ENCODE results near the gene GCLC. TPM values are rescaled to one million over a fixed set of nuclear protein-coding genes. Genes with fewer than 3 reads are reported as not detected.
"Not testable (repeated sequence)": the region's sequence is repeated elsewhere in the genome, so short reads cannot be mapped to it uniquely, and the experiment has no call there.

The GCLC gene
- total RNA-seq, 1 experiment from 2014 or later = 4.4 TPM

DNA sequence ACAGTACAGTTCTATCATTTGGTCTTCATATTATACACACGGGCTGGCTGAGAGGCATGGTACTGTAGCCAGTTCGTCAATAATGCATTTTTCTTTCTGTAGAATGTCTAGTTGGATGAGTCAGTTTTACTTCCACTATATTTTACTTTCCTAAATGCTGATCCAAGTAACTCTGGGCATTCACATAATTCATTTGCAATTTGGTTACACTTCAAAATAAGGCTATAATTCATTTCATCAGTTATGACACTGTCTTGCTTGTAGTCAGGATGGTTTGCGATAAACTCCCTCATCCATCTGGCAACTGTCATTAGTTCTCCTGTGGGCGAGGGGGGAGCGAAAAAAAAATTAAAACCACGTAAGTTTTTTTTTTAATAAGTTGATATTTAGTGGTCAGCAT, 46.3 kb downstream of the GCLC start:
- no peaks in the 10 kb centered on the region for H3K27me3 ChIP-seq
- H3K27ac ChIP-seq = no peak overlapping the region
- H3K36me3 ChIP-seq = no peaks in the 10 kb centered on the region
- no peak for DNase-seq
- H3K9me3 ChIP-seq (replicated peaks) = no peaks in the 10 kb centered on the region
- H3K4me3 ChIP-seq = no peak overlapping the region
- H3K4me1 ChIP-seq = no peaks in the 10 kb centered on the region

DNA sequence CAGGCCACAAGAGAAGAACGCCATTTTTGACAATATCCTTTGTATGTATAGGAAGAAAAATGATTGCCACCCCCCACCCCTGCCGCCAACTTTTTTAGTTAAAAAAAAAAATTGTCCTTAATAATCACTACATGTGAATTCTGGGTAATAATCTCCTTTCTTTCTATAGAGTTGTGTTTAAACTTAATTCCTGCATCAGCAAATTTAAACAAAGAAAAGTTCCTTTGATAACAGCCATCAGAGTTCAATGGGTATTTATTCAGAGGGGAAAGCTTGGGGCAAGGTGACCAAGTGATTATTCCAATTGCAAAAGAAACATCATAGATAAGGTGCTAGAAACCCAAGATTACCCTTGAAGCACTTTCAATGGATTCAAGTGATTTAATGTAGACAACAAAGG, 47.0 kb downstream of the GCLC start:
- Histone ChIP-seq H3K9me3 (replicated peaks) (no peaks in the 10 kb centered on the region), H3K36me3 (no peaks in the 10 kb centered on the region), H3K27ac (no peak overlapping the region), H3K4me1 (no peaks in the 10 kb centered on the region), H3K4me3 (no peak overlapping the region), H3K27me3 (no peaks in the 10 kb centered on the region)
- DNase-seq = no peak

- no peak overlapping the region for H3K27ac ChIP-seq
Observed at GRCh38 chr6:53496797-53497375, 48.0 kb downstream of the GCLC start.

DNA sequence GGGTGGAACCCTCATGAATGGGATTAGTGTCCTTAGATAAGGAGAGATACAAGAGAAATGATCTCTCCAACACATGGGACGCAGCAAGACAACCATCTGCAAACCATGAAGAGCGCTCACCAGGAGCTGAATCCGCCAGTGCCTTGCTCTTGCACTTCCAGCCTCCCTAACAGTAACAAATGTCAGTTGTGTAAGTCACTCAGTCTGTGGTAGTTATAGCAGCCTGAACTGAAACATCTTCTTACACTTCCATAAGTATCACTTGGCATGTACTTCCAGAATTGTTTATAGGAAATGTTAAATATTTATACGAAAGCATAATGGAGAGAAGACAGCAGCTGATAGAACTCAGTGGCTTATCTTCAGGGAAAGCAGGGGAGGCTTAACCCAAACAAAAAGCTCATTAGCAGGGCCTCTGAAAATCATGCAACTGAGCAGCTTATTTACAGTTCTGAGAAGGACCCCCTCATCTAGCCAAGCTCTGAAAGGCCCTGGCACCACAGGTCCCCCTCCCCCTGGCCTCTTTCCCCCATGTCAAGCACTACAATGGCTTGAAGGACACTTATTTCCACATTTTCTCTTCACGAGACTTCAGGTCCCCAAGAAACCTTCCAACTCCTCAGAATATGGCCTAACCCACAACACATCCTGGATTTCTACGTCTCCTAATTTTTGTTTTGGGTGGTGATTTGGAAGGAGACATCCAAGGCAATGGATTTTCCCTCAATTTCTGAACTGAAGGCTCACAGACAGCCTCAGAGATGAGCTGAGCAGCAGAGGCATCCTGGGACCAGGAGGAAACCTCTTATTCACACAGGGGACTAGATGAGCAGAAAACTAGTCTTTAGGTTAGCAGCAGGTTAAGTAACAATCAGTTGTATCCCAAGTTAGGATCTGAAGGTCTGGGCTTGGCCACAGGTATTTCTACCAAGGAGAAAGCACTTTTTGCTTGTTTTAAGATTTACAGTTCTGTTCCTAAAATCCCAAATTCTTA, 49.1 kb downstream of the GCLC start:
- Histone ChIP-seq H3K27me3 (no peaks in the 10 kb centered on the region), H3K4me1 (no peaks in the 10 kb centered on the region), H3K4me3 (no peak overlapping the region), H3K9me3 (replicated peaks) (no peaks in the 10 kb centered on the region), H3K36me3 (no peaks in the 10 kb centered on the region), H3K27ac (no peak overlapping the region)
- no peak for DNase-seq

More at GRCh38 chr6:53496797-53497375, 48.0 kb downstream of the GCLC start:
- no peaks in the 10 kb centered on the region for H3K9me3 ChIP-seq (replicated peaks)
- H3K4me3 ChIP-seq = no peak overlapping the region
- no peak for DNase-seq
- H3K36me3 ChIP-seq = no peaks in the 10 kb centered on the region
- no peaks in the 10 kb centered on the region for H3K27me3 ChIP-seq
- no peaks in the 10 kb centered on the region for H3K4me1 ChIP-seq

GRCh38 chr6:53494076-53494475, 50.8 kb downstream of the GCLC start:
- Histone ChIP-seq H3K4me3 (no peak overlapping the region), H3K36me3 (no peaks in the 10 kb centered on the region), H3K27me3 (no peaks in the 10 kb centered on the region), H3K27ac (no peak overlapping the region), H3K9me3 (replicated peaks) (no peaks in the 10 kb centered on the region), H3K4me1 (no peaks in the 10 kb centered on the region)
- DNase-seq = no peak

GRCh38 chr6:53493635-53494025, 51.3 kb downstream of the GCLC start:
- Histone ChIP-seq H3K4me3 (no peak overlapping the region), H3K27ac (no peak overlapping the region)
- DNase-seq = no peak

GRCh38 chr6:53492860-53493634, 51.9 kb downstream of the GCLC start:
- H3K27ac ChIP-seq = no peak overlapping the region

More at GRCh38 chr6:53493635-53494025, 51.3 kb downstream of the GCLC start:
- Histone ChIP-seq H3K36me3 (no peaks in the 10 kb centered on the region), H3K9me3 (replicated peaks) (no peaks in the 10 kb centered on the region), H3K27me3 (no peaks in the 10 kb centered on the region), H3K4me1 (no peaks in the 10 kb centered on the region)

GRCh38 chr6:53487080-53487479, 57.8 kb downstream of the GCLC start:
- DNase-seq = no peak
- no peaks in the 10 kb centered on the region for H3K27me3 ChIP-seq
- no peaks in the 10 kb centered on the region for H3K36me3 ChIP-seq
- no peak overlapping the region for H3K27ac ChIP-seq
- no peaks in the 10 kb centered on the region for H3K4me1 ChIP-seq
- no peaks in the 10 kb centered on the region for H3K9me3 ChIP-seq (replicated peaks)
- no peak overlapping the region for H3K4me3 ChIP-seq

More at GRCh38 chr6:53492860-53493634, 51.9 kb downstream of the GCLC start:
- H3K9me3 ChIP-seq (replicated peaks) = no peaks in the 10 kb centered on the region
- H3K27me3 ChIP-seq = no peaks in the 10 kb centered on the region
- H3K4me3 ChIP-seq = no peak overlapping the region
- DNase-seq = peak in 1 of 2 experiments; percentile 57
- H3K36me3 ChIP-seq = no peaks in the 10 kb centered on the region
- no peaks in the 10 kb centered on the region for H3K4me1 ChIP-seq

GRCh38 chr6:53486679-53487078, 58.2 kb downstream of the GCLC start:
- no peak for DNase-seq
- Histone ChIP-seq H3K9me3 (replicated peaks) (no peaks in the 10 kb centered on the region), H3K36me3 (no peaks in the 10 kb centered on the region), H3K4me1 (no peaks in the 10 kb centered on the region), H3K4me3 (no peak overlapping the region), H3K27ac (no peak overlapping the region), H3K27me3 (no peaks in the 10 kb centered on the region)

- Histone ChIP-seq H3K4me3 (0 out of 2 replicates have a peak overlapping the region, but pooled peaks have one; percentile 15), H3K27me3 (no peaks in the 10 kb centered on the region), H3K36me3 (no peaks in the 10 kb centered on the region), H3K9me3 (replicated peaks) (no peaks in the 10 kb centered on the region), H3K4me1 (no peaks in the 10 kb centered on the region), H3K27ac (no peak overlapping the region)
- peak; percentile 43 to 69 for DNase-seq
Observed at GRCh38 chr6:53484476-53485280, 60.2 kb downstream of the GCLC start.

- Histone ChIP-seq H3K27me3 (no peaks in the 10 kb centered on the region), H3K4me3 (0 out of 2 replicates have a peak overlapping the region, but pooled peaks have one; percentile 15), H3K9me3 (replicated peaks) (no peaks in the 10 kb centered on the region), H3K36me3 (no peaks in the 10 kb centered on the region), H3K27ac (no peak overlapping the region), H3K4me1 (no peaks in the 10 kb centered on the region)
- peak; percentile 29 to 54 for DNase-seq
Observed at GRCh38 chr6:53483423-53484353, 61.2 kb downstream of the GCLC start.

DNA sequence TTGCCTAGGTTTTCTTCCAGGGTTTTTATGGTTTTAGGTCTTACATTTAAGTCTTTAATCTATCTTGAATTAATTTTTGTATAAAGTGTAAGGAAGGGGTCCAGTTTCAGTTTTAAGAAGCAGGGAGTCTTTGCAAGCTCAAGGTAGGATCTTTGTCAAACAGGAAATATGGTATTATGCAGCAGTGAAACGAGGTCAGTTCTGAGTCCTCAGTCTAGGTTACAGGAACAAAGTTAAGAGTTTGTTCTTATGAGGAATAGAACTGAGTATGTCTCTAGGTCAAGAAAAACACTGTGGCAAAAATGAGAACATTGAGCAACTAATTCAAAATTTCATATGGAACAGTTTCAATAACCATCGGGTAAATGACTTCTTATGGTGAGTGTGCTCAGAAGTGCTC, 63.6 kb downstream of the GCLC start:
- H3K4me1 ChIP-seq = no peaks in the 10 kb centered on the region
- no peaks in the 10 kb centered on the region for H3K9me3 ChIP-seq (replicated peaks)
- H3K36me3 ChIP-seq = no peaks in the 10 kb centered on the region
- no peak for DNase-seq
- no peak overlapping the region for H3K4me3 ChIP-seq
- no peak overlapping the region for H3K27ac ChIP-seq
- no peaks in the 10 kb centered on the region for H3K27me3 ChIP-seq

GRCh38 chr6:53480774-53481173, 64.1 kb downstream of the GCLC start:
- not testable (repeated sequence) for H3K9me3 ChIP-seq (replicated peaks); H3K4me1 ChIP-seq; H3K27ac ChIP-seq; H3K4me3 ChIP-seq; H3K36me3 ChIP-seq; H3K27me3 ChIP-seq; DNase-seq
